Stimulated activated CD8-positive, alpha-beta memory T cell treated with anti-CD3 and anti-CD28 coated beads, Interleukin-12 subunit alpha, Interleukin-12 subunit beta, amount 100 ng/mL, for 24 hours (primary cell): ENCODE data around the gene ZCCHC14.

ENCODE experiments used
- DNase-seq: peaks from one replicate; pipeline ENCODE4 v3.0.0-alpha.2; 2020; ENCODE audit errors: extremely low read depth

Gene ZCCHC14

GRCh38 chr16:87457061-87457611 is 35.7 kb downstream of the ZCCHC14 start:
- no peak for DNase-seq

GRCh38 chr16:87454391-87454790 is 38.4 kb downstream of the ZCCHC14 start:
- no peak for DNase-seq

- no peak for DNase-seq
Measured at GRCh38 chr16:87453326-87453725, 39.5 kb downstream of the ZCCHC14 start.

- no peak for DNase-seq
Measured at GRCh38 chr16:87451563-87452210, 41.1 kb downstream of the ZCCHC14 start.

GRCh38 chr16:87448866-87449265 is 44.0 kb downstream of the ZCCHC14 start:
- no peak for DNase-seq

- DNase-seq, result no peak
Measured at GRCh38 chr16:87447323-87447722, 45.5 kb downstream of the ZCCHC14 start.

- DNase-seq, result no peak
Measured at GRCh38 chr16:87446479-87446878, 46.3 kb downstream of the ZCCHC14 start.

GRCh38 chr16:87445486-87445885 is 47.3 kb downstream of the ZCCHC14 start:
- DNase-seq, result no peak

- no peak for DNase-seq
Measured at GRCh38 chr16:87443964-87444363, 48.9 kb downstream of the ZCCHC14 start.

GRCh38 chr16:87443016-87443415 is 49.8 kb downstream of the ZCCHC14 start:
- DNase-seq, result no peak

- no peak for DNase-seq
Measured at GRCh38 chr16:87442581-87442966, 50.2 kb downstream of the ZCCHC14 start.

- no peak for DNase-seq
Measured at GRCh38 chr16:87441886-87442580, 50.8 kb downstream of the ZCCHC14 start.

GRCh38 chr16:87439926-87440325 is 52.9 kb downstream of the ZCCHC14 start:
- DNase-seq, result no peak

- no peak for DNase-seq
Measured at GRCh38 chr16:87438611-87438985, 54.2 kb downstream of the ZCCHC14 start.

- no peak for DNase-seq
Measured at GRCh38 chr16:87437911-87438610, 54.8 kb downstream of the ZCCHC14 start.

GRCh38 chr16:87437327-87437726 is 55.5 kb downstream of the ZCCHC14 start:
- DNase-seq, result no peak

GRCh38 chr16:87436225-87437172 is 56.3 kb downstream of the ZCCHC14 start:
- no peak for DNase-seq

GRCh38 chr16:87435372-87436224 is 57.2 kb downstream of the ZCCHC14 start:
- no peak for DNase-seq

GRCh38 chr16:87434146-87434667 is 58.6 kb downstream of the ZCCHC14 start:
- DNase-seq, result no peak

- DNase-seq, result no peak
Measured at GRCh38 chr16:87432330-87432915, 60.4 kb downstream of the ZCCHC14 start.
